Endothelial cell of umbilical vein (primary cell): ENCODE measurements around the gene COL20A1. TPM values are rescaled to one million over a fixed set of nuclear protein-coding genes. Genes with fewer than 3 reads are reported as not detected.

Experiments
- BruUV-seq: library from RNA; stranded (reverse); fragments of 400-500 nt; replicated peaks from 2 replicates; lab custom pipeline; 2021; lab: Mats Ljungman, UMichigan
- CTCF ChIA-PET: fragments of 300-600, 350-600 bp; sonication (Branson Sonifier 250); formaldehyde crosslinking; loops from one replicate; lab custom pipeline; 2021; ENCODE audit warnings: antibody characterized with exemption, inconsistent platforms; lab: Charles Lee
- POLR2A ChIA-PET: fragments of 300-600, 350-600 bp; sonication (Branson Sonifier 250); formaldehyde crosslinking; loops from one replicate; lab custom pipeline; 2021; ENCODE audit warnings: antibody characterized with exemption, inconsistent platforms; lab: Charles Lee
- DNase-seq: peaks from one replicate; pipeline ENCODE4 v3.0.0-alpha.2; 2011; ENCODE audit warnings: low read depth, low spot score
- FAIRE-seq: peaks from 2 replicates; lab custom pipeline; 2011; peaks lifted over from hg19 to GRCh38; lab: Jason Lieb, UNC
- H2AFZ ChIP-seq: 2 replicates; pipeline ENCODE4 v1.6.0; 2012; ENCODE audit warnings: low read depth, low read length, control low read depth, inconsistent platforms
- H3K27ac ChIP-seq: 2 replicates; pipeline ENCODE4 v1.5.1; 2011; ENCODE audit warnings: low read depth, mild to moderate bottlenecking, control low read depth, low read length, moderate library complexity; ENCODE audit not compliant: insufficient read depth
- H3K27me3 ChIP-seq, 2 experiments: 2 replicates each; pipeline versions ENCODE4 v1.6.0 to v1.6.1; 2011; ENCODE audit warnings: low read length in 2 of 2, mixed read lengths in 1 of 2; ENCODE audit not compliant: control insufficient read depth in 2 of 2, insufficient read depth in 2 of 2
- H3K36me3 ChIP-seq, 2 experiments: 2 replicates in 1 of 2; 3 replicates in 1 of 2; pipeline ENCODE4 v1.5.1; 2011; ENCODE audit warnings: low read length in 2 of 2, mild to moderate bottlenecking in 1 of 2, moderate library complexity in 1 of 2; ENCODE audit not compliant: control insufficient read depth in 2 of 2, insufficient read depth in 2 of 2; ENCODE audit errors: extremely low read depth in 1 of 2
- H3K4me1 ChIP-seq: 3 replicates; pipeline ENCODE4 v1.5.1; 2011; ENCODE audit warnings: mild to moderate bottlenecking, low read length; ENCODE audit not compliant: control insufficient read depth, insufficient read depth; ENCODE audit errors: extremely low read depth
- H3K4me2 ChIP-seq: 2 replicates; pipeline ENCODE4 v1.6.1; 2011; ENCODE audit warnings: low read length, control low read depth, mixed read lengths; ENCODE audit not compliant: insufficient read depth
- H3K4me3 ChIP-seq, 3 experiments: fragments of 200-600 bp in 1 of 3; sonication (generic), shearing (Covaris generic) in 1 of 3; replicated peaks in 1 of 3; 2 replicates each; pipeline ENCODE4 v1.5.1; 2011 to 2016; ENCODE audit warnings: control low read depth in 3 of 3, low read length in 3 of 3, mild to moderate bottlenecking in 2 of 3, inconsistent platforms in 1 of 3, low read depth in 1 of 3, moderate library complexity in 1 of 3; ENCODE audit not compliant: insufficient read depth in 1 of 3
- H3K79me2 ChIP-seq: 2 replicates; pipeline ENCODE4 v1.6.0; 2012; ENCODE audit warnings: low read length, inconsistent platforms; ENCODE audit not compliant: control insufficient read depth, insufficient read depth
- H3K9ac ChIP-seq: replicated peaks from 2 replicates; pipeline ENCODE3; 2011; ENCODE audit warnings: low read length, control low read depth; ENCODE audit not compliant: insufficient read depth; ENCODE audit errors: extremely low read depth
- H3K9me1 ChIP-seq: replicated peaks from 3 replicates; pipeline ENCODE4 v1.6.0; 2011; ENCODE audit warnings: mild to moderate bottlenecking, low read length; ENCODE audit not compliant: control insufficient read depth, insufficient read depth; ENCODE audit errors: extremely low read depth
- H3K9me3 ChIP-seq: replicated peaks from 2 replicates; pipeline ENCODE4 v1.5.1; 2012; ENCODE audit warnings: low read length, inconsistent platforms; ENCODE audit not compliant: control insufficient read depth, insufficient read depth
- H4K20me1 ChIP-seq: replicated peaks from 2 replicates; pipeline ENCODE3; 2011; ENCODE audit warnings: mild to moderate bottlenecking, low read length; ENCODE audit not compliant: control insufficient read depth, insufficient read depth; ENCODE audit errors: extremely low read depth
- EZH2 ChIP-seq: IDR thresholded peaks from 2 replicates; pipeline ENCODE4 v1.6.1; 2012; ENCODE audit warnings: borderline replicate concordance, low read depth, mild to moderate bottlenecking, moderate library complexity, low read length, inconsistent platforms; ENCODE audit not compliant: severe bottlenecking
- FOS ChIP-seq: IDR thresholded peaks from 2 replicates; pipeline ENCODE4 v1.6.1; 2011; ENCODE audit warnings: mild to moderate bottlenecking, low read length, moderate library complexity, borderline replicate concordance; ENCODE audit not compliant: insufficient read depth
- GATA2 ChIP-seq: IDR thresholded peaks from 2 replicates; pipeline ENCODE4 v1.7.0; 2011; ENCODE audit warnings: low read depth, mild to moderate bottlenecking, moderate library complexity, mixed read lengths, low read length; ENCODE audit not compliant: insufficient read length, insufficient read depth
- JUN ChIP-seq: IDR thresholded peaks from 2 replicates; pipeline ENCODE4 v1.6.1; 2011; ENCODE audit warnings: borderline replicate concordance, low read depth; ENCODE audit not compliant: insufficient read length, insufficient read depth
- MYC ChIP-seq: IDR thresholded peaks from one replicate; pipeline ENCODE4 v1.6.1; 2011; ENCODE audit warnings: mild to moderate bottlenecking, low read depth, low read length
- POLR2A ChIP-seq: IDR thresholded peaks from 2 replicates; pipeline ENCODE4 v1.6.1; 2012; ENCODE audit warnings: low read depth, mild to moderate bottlenecking, control low read depth, low read length
- POLR2AphosphoS5 ChIP-seq: IDR thresholded peaks from 2 replicates; pipeline ENCODE4 v1.6.1; 2012; ENCODE audit warnings: low read depth, mild to moderate bottlenecking, control low read depth, low read length, moderate library complexity; ENCODE audit not compliant: insufficient read depth
- dilution Hi-C: fragments of 300-500 bp; cut with MboI; formaldehyde crosslinking; loops from one replicate; pipeline ENCODE4 v1.15.0; 2019; ENCODE audit warnings: low sequenced_read_pairs; ENCODE audit not compliant: extremely low pct_ligation_motif_present
- intact Hi-C: fragments of 100-400 bp; cut with micrococcal nuclease; formaldehyde crosslinking; loops from one replicate; pipeline ENCODE4 v1.10.0; 2022
- polyA plus RNA-seq, 4 experiments: library from polyadenylated mRNA; depleted of rRNA in 3 of 4; stranded (reverse) in 3 of 4; unstranded in 1 of 4; fragments of >200 nt; gene quantifications; 2 replicates each; pipeline versions ENCODE4 v1.2.1 to v1.2.3, GENCODE V29; 2011 to 2012; ENCODE audit warnings: missing spikeins in 1 of 4
- total RNA-seq: library from RNA; stranded (reverse); gene quantifications from 2 replicates; pipeline ENCODE4 v1.2.3, GENCODE V29; 2021
- TF ChIP-seq, protein P1 (sequence below): IDR thresholded peaks from 2 replicates; pipeline ENCODE4 v1.6.1; 2011; ENCODE audit not compliant: insufficient read depth, insufficient read length
- TF ChIP-seq, protein P2 (sequence below), 2 donors: IDR thresholded peaks; 1 replicate in 1 of 2; 2 replicates in 1 of 2; pipeline ENCODE4 v1.5.1; 2011; ENCODE audit warnings: low read length in 2 of 2, mild to moderate bottlenecking in 2 of 2, moderate library complexity in 2 of 2, control low read depth in 1 of 2, inconsistent platforms in 1 of 2, low read depth in 1 of 2; ENCODE audit not compliant: insufficient read depth in 1 of 2; ENCODE audit errors: extremely low read depth in 1 of 2

The COL20A1 gene
- total and polyA plus RNA-seq, 2 donors (not counting 3 experiments of a cell fraction or from before 2014, with no cell fraction given) = not detected

DNA sequence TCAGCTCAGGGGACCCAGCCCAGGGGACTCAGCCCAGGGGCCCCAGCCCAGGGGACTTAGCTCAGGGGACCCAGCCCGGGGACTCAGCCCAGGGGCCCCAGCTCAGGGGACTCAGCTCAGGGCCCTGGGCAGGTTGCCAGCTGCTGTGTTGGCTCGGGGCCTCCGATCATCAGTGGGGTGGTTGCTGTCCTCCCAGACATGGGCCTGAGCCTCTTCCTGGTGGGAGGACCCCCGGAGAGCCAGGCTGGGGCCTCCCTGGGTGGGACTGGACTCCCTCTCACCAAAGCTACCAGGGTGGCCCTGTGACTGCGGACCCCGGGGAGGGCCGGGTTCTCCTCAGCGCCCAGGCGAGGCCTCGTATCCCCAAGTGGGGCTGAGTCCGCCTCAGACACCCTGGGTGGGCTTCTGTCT is 4.4 kb downstream of the COL20A1 start:
- intact Hi-C loops (no loop called here), dilution Hi-C loops (no loop called here)
- no TSS peak for BruUV-seq
- ChIA-PET CTCF (interaction anchor here (1.7 to 7.8 kb wide), 2 partner anchors 12 to 74 kb away, joined by 7 to 45 read pairs; no protein-coding TSS in a partner anchor), POLR2A (no interaction called here)
- Histone ChIP-seq H3K79me2 (no peaks in the 10 kb centered on the region), H3K9me3 (no peaks in the 10 kb centered on the region), H3K27me3 (peaks cover 8 to 12% of the 10 kb centered on the region in 2 experiments), H3K4me1 (no peaks in the 10 kb centered on the region), H4K20me1 (no peaks in the 10 kb centered on the region), H3K9me1 (no peaks in the 10 kb centered on the region), H3K36me3 (no peaks in the 10 kb centered on the region), H3K4me2 (no peak overlapping the region), H3K4me3 (no peak overlapping the region), H2AFZ (no peak overlapping the region), H3K27ac (no peak overlapping the region), H3K9ac (no peak overlapping the region)
- TF ChIP-seq GATA2 (no peak), JUN (no peak), FOS (no peak), POLR2AphosphoS5 (no peak), POLR2A (no peak), EZH2 (no peak), MYC (no peak)
- TF ChIP-seq, protein P1, sequence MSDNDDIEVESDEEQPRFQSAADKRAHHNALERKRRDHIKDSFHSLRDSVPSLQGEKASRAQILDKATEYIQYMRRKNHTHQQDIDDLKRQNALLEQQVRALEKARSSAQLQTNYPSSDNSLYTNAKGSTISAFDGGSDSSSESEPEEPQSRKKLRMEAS = no peak
- TF ChIP-seq, protein P2, sequence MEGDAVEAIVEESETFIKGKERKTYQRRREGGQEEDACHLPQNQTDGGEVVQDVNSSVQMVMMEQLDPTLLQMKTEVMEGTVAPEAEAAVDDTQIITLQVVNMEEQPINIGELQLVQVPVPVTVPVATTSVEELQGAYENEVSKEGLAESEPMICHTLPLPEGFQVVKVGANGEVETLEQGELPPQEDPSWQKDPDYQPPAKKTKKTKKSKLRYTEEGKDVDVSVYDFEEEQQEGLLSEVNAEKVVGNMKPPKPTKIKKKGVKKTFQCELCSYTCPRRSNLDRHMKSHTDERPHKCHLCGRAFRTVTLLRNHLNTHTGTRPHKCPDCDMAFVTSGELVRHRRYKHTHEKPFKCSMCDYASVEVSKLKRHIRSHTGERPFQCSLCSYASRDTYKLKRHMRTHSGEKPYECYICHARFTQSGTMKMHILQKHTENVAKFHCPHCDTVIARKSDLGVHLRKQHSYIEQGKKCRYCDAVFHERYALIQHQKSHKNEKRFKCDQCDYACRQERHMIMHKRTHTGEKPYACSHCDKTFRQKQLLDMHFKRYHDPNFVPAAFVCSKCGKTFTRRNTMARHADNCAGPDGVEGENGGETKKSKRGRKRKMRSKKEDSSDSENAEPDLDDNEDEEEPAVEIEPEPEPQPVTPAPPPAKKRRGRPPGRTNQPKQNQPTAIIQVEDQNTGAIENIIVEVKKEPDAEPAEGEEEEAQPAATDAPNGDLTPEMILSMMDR (IDR thresholded peaks at IDR 0.05; ENCODE audit: extremely low read depth in 1 of 2, insufficient read depth in 1 of 2, low read depth in 1 of 2, low read length in 2 of 2) = no peak
- DNase-seq (no peak), FAIRE-seq (no peak)
